Upper lobe of right lung (tissue), 1 donor: ENCODE measurements around the gene KPNA4. TPM values are rescaled to one million over a fixed set of nuclear protein-coding genes. Genes with fewer than 3 reads are reported as not detected.

Experiments
- ATAC-seq: fragments of 200-7000 bp; cut with Tn5 transposase; one replicate; pipeline ENCODE4 v1.9.1; 2020; ENCODE audit warnings: mild to moderate bottlenecking, moderate library complexity
- DNase-seq: peaks from one replicate; pipeline ENCODE4 v3.0.0-alpha.2; 2020
- H3K27ac ChIP-seq: fragments of 200-600 bp; one replicate; pipeline ENCODE4 v1.8.0; 2022
- H3K27me3 ChIP-seq: fragments of 200-600 bp; one replicate; pipeline ENCODE4 v1.8.0; 2022; ENCODE audit warnings: mild to moderate bottlenecking
- H3K36me3 ChIP-seq: fragments of 200-600 bp; one replicate; pipeline ENCODE4 v1.8.0; 2022
- H3K4me1 ChIP-seq: fragments of 200-600 bp; one replicate; pipeline ENCODE4 v1.8.0; 2022
- H3K4me3 ChIP-seq: fragments of 200-600 bp; one replicate; pipeline ENCODE4 v1.8.0; 2022; ENCODE audit warnings: mild to moderate bottlenecking
- H3K9me3 ChIP-seq: fragments of 200-600 bp; one replicate; pipeline ENCODE4 v1.8.0; 2022
- CTCF ChIP-seq: fragments of 200-600 bp; IDR thresholded peaks from one replicate; pipeline ENCODE4 v1.8.0; 2022; ENCODE audit warnings: antibody characterized with exemption
- intact Hi-C: fragments of 100-400 bp; cut with DNase I; formaldehyde crosslinking; loops from one replicate; pipeline ENCODE4 v1.11.0; 2022
- total RNA-seq: library from RNA; stranded (reverse); fragmentation: NEBNext Ultra II Directional; extraction: Animal tissue kit (Norgen Biotek cat#: 25700); gene quantifications from one replicate; pipeline ENCODE4 v1.2.1, GENCODE V29; 2021
- donor health status: DM: no; HTN: yes; CAD: no; lungs with severe emphysema.

Gene KPNA4
- total RNA-seq, 1 donor from 2014 or later = 56.3 TPM

GRCh38 chr3:160477750-160478149 is 87.6 kb downstream of the KPNA4 start:
- Histone ChIP-seq H3K9me3 (no peaks in the 10 kb centered on the region), H3K27me3 (no peaks in the 10 kb centered on the region), H3K4me1 (no peaks in the 10 kb centered on the region), H3K36me3 (no peaks in the 10 kb centered on the region), H3K4me3 (no peak overlapping the region), H3K27ac (no peak overlapping the region)
- no peak for TF ChIP-seq CTCF
- DNase-seq = no peak
- no peak for ATAC-seq
- intact Hi-C loops = no loop called here

GRCh38 chr3:160475884-160476283 is 89.5 kb downstream of the KPNA4 start:
- Histone ChIP-seq H3K27ac (no peak overlapping the region), H3K4me3 (no peak overlapping the region), H3K9me3 (no peaks in the 10 kb centered on the region), H3K27me3 (no peaks in the 10 kb centered on the region), H3K4me1 (no peaks in the 10 kb centered on the region), H3K36me3 (no peaks in the 10 kb centered on the region)
- no peak for DNase-seq
- no peak for ATAC-seq
- intact Hi-C loops = no loop called here
- no peak for TF ChIP-seq CTCF

GRCh38 chr3:160475153-160475552 is 90.2 kb downstream of the KPNA4 start:
- ATAC-seq = no peak
- Histone ChIP-seq H3K4me3 (no peak overlapping the region), H3K9me3 (no peaks in the 10 kb centered on the region), H3K36me3 (no peaks in the 10 kb centered on the region), H3K27ac (no peak overlapping the region), H3K27me3 (no peaks in the 10 kb centered on the region), H3K4me1 (no peaks in the 10 kb centered on the region)
- no peak for DNase-seq
- no peak for TF ChIP-seq CTCF
- intact Hi-C loops = no loop called here

DNA sequence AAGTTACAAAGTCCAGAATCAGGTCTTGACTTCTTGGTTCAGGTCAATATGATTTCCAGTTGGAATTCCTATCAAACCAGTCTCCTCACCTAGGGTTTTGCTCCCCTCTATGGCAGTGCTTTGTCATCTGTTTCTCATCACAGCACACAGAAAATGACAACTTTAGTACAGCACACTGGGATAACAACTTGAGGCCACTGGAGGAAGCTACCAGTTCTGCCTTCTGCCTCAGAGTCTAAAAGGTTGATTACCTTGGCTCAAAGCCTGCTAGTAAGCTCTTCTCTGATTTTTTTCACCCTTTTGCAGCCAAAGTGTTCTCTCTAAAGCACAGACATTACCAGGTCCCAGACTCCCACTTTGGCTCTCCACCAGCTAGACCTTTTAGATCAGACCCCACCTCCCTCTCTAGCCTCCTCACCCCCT is 90.9 kb downstream of the KPNA4 start:
- intact Hi-C loops = no loop called here
- no peaks in the 10 kb centered on the region for H3K27me3 ChIP-seq
- ATAC-seq = no peak

GRCh38 chr3:160473978-160474377 is 91.4 kb downstream of the KPNA4 start:
- intact Hi-C loops = no loop called here
- no peak overlapping the region for H3K4me3 ChIP-seq
- ATAC-seq = no peak
- H3K27me3 ChIP-seq = no peaks in the 10 kb centered on the region
- no peak overlapping the region for H3K27ac ChIP-seq
- no peak for TF ChIP-seq CTCF
- H3K9me3 ChIP-seq = no peaks in the 10 kb centered on the region
- no peak for DNase-seq
- H3K36me3 ChIP-seq = no peaks in the 10 kb centered on the region
- H3K4me1 ChIP-seq = no peaks in the 10 kb centered on the region

More for the DNA sequence above, 90.9 kb downstream of the KPNA4 start:
- H3K4me1 ChIP-seq = no peaks in the 10 kb centered on the region
- no peaks in the 10 kb centered on the region for H3K36me3 ChIP-seq
- no peaks in the 10 kb centered on the region for H3K9me3 ChIP-seq
- no peak for TF ChIP-seq CTCF
- DNase-seq = no peak
- no peak overlapping the region for H3K27ac ChIP-seq
- no peak overlapping the region for H3K4me3 ChIP-seq

- Histone ChIP-seq H3K36me3 (no peaks in the 10 kb centered on the region), H3K4me3 (no peak overlapping the region), H3K27ac (no peak overlapping the region), H3K9me3 (no peaks in the 10 kb centered on the region), H3K27me3 (no peaks in the 10 kb centered on the region), H3K4me1 (no peaks in the 10 kb centered on the region)
- intact Hi-C loops = no loop called here
- DNase-seq = no peak
- TF ChIP-seq CTCF = no peak
- no peak for ATAC-seq
Measured at GRCh38 chr3:160473221-160473620, 92.2 kb downstream of the KPNA4 start.
